Skeletal muscle satellite cell (primary cell): ENCODE data around the gene SMTNL2.
"Not testable (repeated sequence)": the region's sequence is repeated elsewhere in the genome, so short reads cannot be mapped to it uniquely, and the experiment has no call there.

Experiments used
- H3K27me3 ChIP-seq: 2 replicates; pipeline ENCODE4 v1.7.0; 2013; ENCODE audit warnings: low read length; ENCODE audit not compliant: control insufficient read depth, insufficient read depth
- H3K36me3 ChIP-seq: 2 replicates; pipeline ENCODE4 v1.7.0; 2013; ENCODE audit warnings: mild to moderate bottlenecking, control low read depth, low read length; ENCODE audit not compliant: insufficient read depth
- H3K4me1 ChIP-seq: 2 replicates; pipeline ENCODE4 v1.7.0; 2013; ENCODE audit warnings: low read length; ENCODE audit not compliant: control insufficient read depth, insufficient read depth
- H3K4me2 ChIP-seq: 2 replicates; pipeline ENCODE4 v1.7.0; 2013; ENCODE audit warnings: mild to moderate bottlenecking, low read length
- H3K4me3 ChIP-seq: 2 replicates; pipeline ENCODE4 v1.7.0; 2013; ENCODE audit warnings: low read length
- H3K9ac ChIP-seq: 2 replicates; pipeline ENCODE4 v1.7.0; 2013; ENCODE audit warnings: mild to moderate bottlenecking, low read depth, low read length, moderate library complexity
- H3K9me3 ChIP-seq: replicated peaks from 2 replicates; pipeline ENCODE4 v1.7.0; 2013; ENCODE audit warnings: mild to moderate bottlenecking, control low read depth, low read length

SMTNL2 gene

DNA sequence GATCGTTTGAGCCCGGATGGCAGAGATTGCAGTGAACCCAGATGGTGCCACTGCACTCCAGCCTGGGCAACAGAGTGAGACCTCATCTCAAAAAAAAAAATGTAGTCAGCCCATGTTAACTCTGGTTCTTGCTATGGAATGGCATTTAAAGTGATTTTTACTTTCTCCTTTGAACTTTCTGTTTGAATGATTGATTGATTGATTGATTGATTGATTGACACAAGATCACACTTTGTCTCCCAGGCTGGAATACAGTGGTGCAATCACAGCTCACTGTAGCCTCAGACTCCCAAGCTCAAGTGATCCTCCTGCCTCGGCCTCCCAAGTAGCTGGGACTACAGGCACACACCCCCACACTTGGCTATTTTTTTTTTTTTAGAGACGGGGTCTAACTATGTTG lies 17.0 kb downstream of the SMTNL2 start:
- H3K27me3 ChIP-seq, result peaks cover 58% of the 10 kb centered on the region
- H3K4me2 ChIP-seq, result no peak overlapping the region
- H3K36me3 ChIP-seq, result no peaks in the 10 kb centered on the region
- H3K4me1 ChIP-seq, result no peaks in the 10 kb centered on the region
- H3K9me3 ChIP-seq, result no peaks in the 10 kb centered on the region
- no peak overlapping the region for H3K4me3 ChIP-seq
- H3K9ac ChIP-seq, result no peak overlapping the region

DNA sequence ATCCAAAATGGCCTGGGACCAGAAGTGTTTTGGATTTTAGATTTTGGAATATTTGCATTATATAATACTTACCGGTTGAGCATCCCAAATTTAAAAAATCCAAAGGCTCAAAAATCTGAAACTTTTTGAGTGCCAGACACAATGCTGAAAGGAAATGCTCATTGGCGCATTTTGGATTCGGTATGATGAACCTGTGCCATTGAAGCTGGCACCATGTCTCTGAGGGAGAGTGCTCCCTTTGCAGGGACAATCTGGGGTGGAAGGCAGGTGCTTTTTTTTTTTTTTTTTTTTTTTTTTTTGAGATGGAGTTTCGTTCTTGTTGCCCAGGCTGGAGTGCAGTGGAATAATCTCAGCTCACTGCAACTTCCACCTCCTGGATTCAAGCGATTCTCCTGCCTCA lies 17.7 kb downstream of the SMTNL2 start:
- Histone ChIP-seq H3K4me3 (no peak overlapping the region), H3K4me2 (no peak overlapping the region), H3K9me3 (no peaks in the 10 kb centered on the region), H3K27me3 (peaks cover 61% of the 10 kb centered on the region), H3K4me1 (no peaks in the 10 kb centered on the region), H3K9ac (no peak overlapping the region), H3K36me3 (no peaks in the 10 kb centered on the region)

DNA sequence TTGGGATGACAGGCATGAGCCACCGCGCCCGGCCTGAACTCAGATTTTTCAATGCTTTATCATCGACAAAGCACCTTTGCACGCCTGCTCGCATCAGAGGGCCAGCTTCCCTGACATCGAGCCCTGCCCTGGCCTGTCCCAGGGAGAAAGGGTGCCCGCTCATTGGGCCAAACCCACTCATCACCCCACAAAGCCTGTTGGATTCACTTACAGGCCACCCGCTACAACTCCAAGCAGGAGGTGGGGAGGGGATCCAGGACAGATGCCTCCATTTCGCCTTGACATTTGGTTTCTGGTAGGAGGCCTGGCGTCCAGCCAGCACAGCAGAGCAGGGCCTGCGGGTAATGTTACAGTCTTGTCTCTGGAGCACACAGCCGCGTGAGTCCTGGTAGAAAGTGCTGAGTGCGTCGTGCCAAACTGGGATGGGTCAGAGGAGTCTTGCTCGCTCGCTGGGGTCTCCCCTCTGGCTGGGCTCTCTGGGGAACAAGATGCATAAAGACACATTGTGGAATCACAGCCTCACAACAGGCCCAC lies 19.8 kb downstream of the SMTNL2 start:
- Histone ChIP-seq H3K36me3 (no peaks in the 10 kb centered on the region), H3K4me2 (no peak overlapping the region), H3K27me3 (peaks cover 67% of the 10 kb centered on the region), H3K4me3 (no peak overlapping the region), H3K4me1 (no peaks in the 10 kb centered on the region), H3K9me3 (no peaks in the 10 kb centered on the region), H3K9ac (no peak overlapping the region)

DNA sequence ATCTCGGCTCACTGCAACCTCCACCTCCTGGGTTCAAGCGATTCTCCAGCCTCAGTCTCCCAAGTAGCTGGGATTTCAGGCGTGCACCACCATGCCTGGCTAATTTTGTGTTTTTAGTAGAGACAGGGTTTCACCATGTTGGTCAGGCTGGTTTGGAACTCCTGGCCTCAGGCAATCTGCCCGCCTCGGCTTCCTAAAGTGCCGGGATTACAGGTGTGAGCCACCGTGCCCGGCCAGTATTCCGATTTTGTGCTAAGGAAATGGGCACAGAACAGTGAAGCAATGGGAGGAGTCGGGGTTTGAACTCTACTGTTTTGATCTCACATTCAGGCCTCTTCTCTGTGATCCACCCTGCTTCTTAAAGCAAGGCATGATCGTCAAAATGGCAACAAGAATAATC lies 20.4 kb downstream of the SMTNL2 start:
- peaks cover 67% of the 10 kb centered on the region for H3K27me3 ChIP-seq
- not testable (repeated sequence) for H3K9me3 ChIP-seq, H3K4me2 ChIP-seq, H3K4me3 ChIP-seq, H3K9ac ChIP-seq, H3K4me1 ChIP-seq, H3K36me3 ChIP-seq

DNA sequence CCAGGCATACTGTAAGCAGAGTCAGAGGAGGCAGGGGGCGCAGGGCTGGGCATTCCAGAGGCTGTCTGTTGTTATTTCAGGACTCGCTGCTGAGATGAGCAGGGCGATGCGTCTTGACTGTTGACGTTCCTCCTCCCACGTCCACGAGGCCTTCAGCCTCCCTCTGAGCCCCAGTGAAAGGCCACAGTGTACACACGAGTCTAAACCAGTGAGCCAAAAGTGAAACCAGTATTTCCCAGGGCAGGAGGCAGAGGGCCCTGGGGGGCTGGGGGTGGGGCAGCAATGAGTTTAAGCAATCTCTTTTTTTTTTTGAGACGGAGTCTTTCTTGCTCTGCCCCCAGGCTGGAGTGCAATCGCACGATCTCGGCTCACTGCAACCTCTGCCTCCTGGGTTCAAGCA lies 21.5 kb downstream of the SMTNL2 start:
- H3K9ac ChIP-seq, result no peak overlapping the region
- no peak overlapping the region for H3K4me3 ChIP-seq
- peaks cover 67% of the 10 kb centered on the region for H3K27me3 ChIP-seq
- H3K4me2 ChIP-seq, result no peak overlapping the region
- H3K4me1 ChIP-seq, result no peaks in the 10 kb centered on the region
- no peaks in the 10 kb centered on the region for H3K36me3 ChIP-seq
- H3K9me3 ChIP-seq, result no peaks in the 10 kb centered on the region

DNA sequence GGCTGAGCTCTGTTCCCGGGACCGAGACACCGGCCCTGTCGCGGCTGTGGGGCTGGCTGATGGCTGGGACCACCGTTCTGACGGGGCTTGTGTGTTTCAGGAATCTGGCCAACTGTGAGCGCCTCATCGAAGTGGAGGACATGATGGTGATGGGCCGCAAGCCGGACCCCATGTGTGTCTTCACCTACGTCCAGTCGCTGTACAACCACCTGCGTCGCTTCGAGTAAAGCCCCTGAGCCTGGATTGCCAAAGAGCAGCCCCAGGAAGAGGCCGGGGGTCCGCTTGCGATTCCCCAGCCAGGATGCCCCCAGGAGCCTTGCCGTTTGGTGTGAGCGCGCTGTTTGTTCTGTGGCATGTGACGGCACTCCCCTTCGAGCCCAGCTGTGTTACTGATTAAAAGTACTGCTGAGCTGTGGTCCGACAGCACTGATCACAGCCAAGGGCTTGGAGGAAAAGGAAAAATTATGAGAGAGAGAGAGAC lies 23.0 kb downstream of the SMTNL2 start:
- H3K4me1 ChIP-seq, result no peaks in the 10 kb centered on the region
- no peak overlapping the region for H3K4me2 ChIP-seq
- H3K4me3 ChIP-seq, result no peak overlapping the region
- H3K36me3 ChIP-seq, result no peaks in the 10 kb centered on the region
- H3K9ac ChIP-seq, result no peak overlapping the region
- no peaks in the 10 kb centered on the region for H3K9me3 ChIP-seq
- peaks cover 61% of the 10 kb centered on the region for H3K27me3 ChIP-seq

DNA sequence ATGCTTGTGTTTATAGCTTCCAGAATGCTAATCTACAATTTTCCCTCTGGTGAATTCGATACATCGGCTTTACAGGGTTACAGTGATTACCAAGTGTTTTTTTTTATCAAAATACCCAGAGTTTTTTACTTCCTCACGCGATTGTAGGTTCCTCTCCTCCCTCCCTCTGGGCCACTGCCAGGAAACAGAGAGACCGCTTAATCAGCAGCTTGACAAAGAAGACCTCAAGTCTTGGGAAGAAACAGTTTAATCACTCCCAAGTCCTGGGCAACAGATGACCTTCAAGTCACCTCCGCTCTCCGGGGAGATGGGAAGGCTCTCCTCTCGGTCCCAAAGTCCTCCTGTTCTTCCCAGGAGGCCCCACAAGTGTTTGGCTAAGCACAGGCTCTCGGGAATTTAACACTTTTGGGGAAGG lies 23.5 kb downstream of the SMTNL2 start:
- H3K9ac ChIP-seq, result no peak overlapping the region
- no peaks in the 10 kb centered on the region for H3K9me3 ChIP-seq
- no peaks in the 10 kb centered on the region for H3K4me1 ChIP-seq
- H3K4me2 ChIP-seq, result no peak overlapping the region
- H3K4me3 ChIP-seq, result no peak overlapping the region
- no peaks in the 10 kb centered on the region for H3K36me3 ChIP-seq
- peaks cover 58% of the 10 kb centered on the region for H3K27me3 ChIP-seq

DNA sequence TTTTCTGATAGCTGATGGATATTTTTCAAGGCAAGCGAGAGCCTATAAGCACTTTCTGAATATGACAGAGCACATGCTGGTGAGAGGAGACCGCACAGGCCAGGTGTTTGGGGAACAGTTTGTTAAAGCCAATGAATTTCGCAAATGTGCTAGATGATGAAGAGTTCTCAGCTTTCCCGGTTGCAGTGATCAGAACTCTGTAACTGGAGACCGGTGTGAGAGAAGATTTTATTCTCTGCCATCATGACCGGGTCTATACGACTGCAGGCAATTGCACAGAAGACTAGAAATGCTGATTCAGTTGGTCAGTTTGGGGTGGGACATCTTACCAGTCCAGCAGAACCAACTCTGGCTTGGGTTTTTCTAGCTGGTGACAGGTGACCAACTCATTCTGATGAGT lies 25.4 kb downstream of the SMTNL2 start:
- peaks cover 44% of the 10 kb centered on the region for H3K27me3 ChIP-seq
- no peaks in the 10 kb centered on the region for H3K36me3 ChIP-seq
- H3K4me3 ChIP-seq, result no peak overlapping the region
- H3K4me2 ChIP-seq, result no peak overlapping the region
- H3K9ac ChIP-seq, result no peak overlapping the region
- no peaks in the 10 kb centered on the region for H3K9me3 ChIP-seq
- no peaks in the 10 kb centered on the region for H3K4me1 ChIP-seq

DNA sequence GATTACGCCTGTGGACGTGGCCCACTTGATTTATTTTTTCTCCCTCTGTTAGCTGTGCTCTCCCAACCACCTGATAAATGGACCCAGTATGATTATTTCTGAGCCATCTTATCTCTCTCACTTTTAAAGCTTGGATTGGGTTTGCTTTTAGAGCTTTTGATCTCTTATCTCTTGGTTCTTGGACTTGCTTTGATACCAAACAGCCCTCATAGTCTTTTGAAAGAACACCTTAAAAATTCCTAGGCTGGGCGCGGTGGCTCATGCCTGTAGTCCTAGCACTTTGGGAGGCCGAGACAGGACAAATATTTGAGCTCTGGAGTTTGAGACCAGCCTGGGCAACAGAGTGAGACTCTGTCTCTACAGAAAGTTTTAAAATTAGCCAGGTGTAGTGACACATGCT lies 25.8 kb downstream of the SMTNL2 start:
- no peaks in the 10 kb centered on the region for H3K9me3 ChIP-seq
- no peak overlapping the region for H3K4me3 ChIP-seq
- no peak overlapping the region for H3K9ac ChIP-seq
- no peaks in the 10 kb centered on the region for H3K4me1 ChIP-seq
- no peaks in the 10 kb centered on the region for H3K36me3 ChIP-seq
- peaks cover 43% of the 10 kb centered on the region for H3K27me3 ChIP-seq
- H3K4me2 ChIP-seq, result no peak overlapping the region

DNA sequence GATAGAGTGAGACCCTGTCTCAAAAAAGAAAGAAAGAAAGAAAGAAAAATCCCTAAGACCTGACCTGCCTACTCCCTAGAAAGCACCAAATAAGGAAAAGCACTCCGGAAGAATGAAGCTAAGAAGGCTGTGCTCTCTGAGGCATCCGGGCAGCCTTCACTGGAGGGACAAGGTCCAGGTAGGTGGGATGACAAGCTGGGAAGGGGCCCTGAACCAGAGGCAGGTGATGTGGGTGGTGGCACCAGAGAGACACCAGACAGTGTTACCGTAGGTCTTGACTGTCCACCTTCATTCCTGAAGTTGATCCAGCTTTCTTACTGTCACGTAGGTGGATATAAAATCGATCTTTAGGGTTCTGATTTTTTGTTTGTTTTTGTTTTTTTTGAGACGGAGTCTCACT lies 26.3 kb downstream of the SMTNL2 start:
- no peak overlapping the region for H3K4me2 ChIP-seq
- H3K36me3 ChIP-seq, result no peaks in the 10 kb centered on the region
- no peaks in the 10 kb centered on the region for H3K4me1 ChIP-seq
- H3K9ac ChIP-seq, result no peak overlapping the region
- peaks cover 42% of the 10 kb centered on the region for H3K27me3 ChIP-seq
- no peak overlapping the region for H3K4me3 ChIP-seq
- no peaks in the 10 kb centered on the region for H3K9me3 ChIP-seq

DNA sequence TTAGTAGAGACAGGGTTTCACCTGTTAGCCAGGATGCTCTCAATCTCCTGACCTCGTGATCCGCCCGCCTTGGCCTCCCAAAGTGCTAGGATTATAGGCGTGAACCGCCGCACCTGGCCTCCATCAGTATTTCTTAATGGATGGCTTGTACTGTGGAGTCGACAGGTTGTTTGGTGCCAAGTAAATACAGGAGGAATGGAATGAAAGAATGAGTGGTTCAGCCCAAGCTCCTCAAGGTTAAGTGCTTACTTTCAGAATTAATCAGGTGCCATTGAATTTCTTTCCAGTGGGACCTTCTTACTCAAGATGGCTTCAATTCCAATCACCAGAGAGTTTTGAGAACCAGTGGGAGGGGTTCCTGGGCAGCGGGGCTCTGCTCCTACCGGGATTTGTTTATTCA lies 32.1 kb downstream of the SMTNL2 start:
- H3K9me3 ChIP-seq, result no peaks in the 10 kb centered on the region
- H3K4me1 ChIP-seq, result no peaks in the 10 kb centered on the region
- no peak overlapping the region for H3K9ac ChIP-seq
- H3K36me3 ChIP-seq, result no peaks in the 10 kb centered on the region
- peaks cover 29% of the 10 kb centered on the region for H3K27me3 ChIP-seq
- no peak overlapping the region for H3K4me3 ChIP-seq
- H3K4me2 ChIP-seq, result no peak overlapping the region

DNA sequence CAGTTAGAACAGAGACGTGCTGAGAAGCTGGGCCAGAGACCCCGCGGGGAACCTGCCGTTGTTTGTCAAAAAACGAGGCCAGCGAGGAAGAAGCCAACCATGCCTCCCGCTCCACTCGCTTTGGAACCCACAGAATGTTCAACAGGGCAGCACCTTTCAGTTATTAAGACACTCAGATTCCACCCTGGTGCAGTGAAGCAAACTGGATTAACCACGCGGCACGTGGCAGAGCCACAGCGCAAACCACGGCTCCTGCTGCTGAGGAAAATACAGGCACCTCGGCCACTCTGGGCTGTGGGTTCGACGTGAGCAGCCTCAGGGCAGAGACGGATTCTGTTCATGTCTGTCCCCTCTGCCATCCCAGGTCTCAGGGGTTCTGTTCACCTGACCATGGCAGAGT lies 32.8 kb downstream of the SMTNL2 start:
- no peak overlapping the region for H3K4me3 ChIP-seq
- no peak overlapping the region for H3K4me2 ChIP-seq
- no peaks in the 10 kb centered on the region for H3K9me3 ChIP-seq
- no peak overlapping the region for H3K9ac ChIP-seq
- no peaks in the 10 kb centered on the region for H3K36me3 ChIP-seq
- peaks cover 35% of the 10 kb centered on the region for H3K27me3 ChIP-seq
- H3K4me1 ChIP-seq, result no peaks in the 10 kb centered on the region
